Lung (tissue), 12 donors: ENCODE data around the gene SUGCT. TPM values are rescaled to one million over a fixed set of nuclear protein-coding genes. Genes with fewer than 3 reads are reported as not detected.
"Not testable (repeated sequence)": the region's sequence is repeated elsewhere in the genome, so short reads cannot be mapped to it uniquely, and the experiment has no call there.

Experiments used
- ATAC-seq: fragments of 200-7000 bp; cut with Tn5 transposase; one replicate; pipeline ENCODE4 v1.9.1; 2020; ENCODE audit warnings: moderate number of reproducible peaks; ENCODE audit not compliant: insufficient read depth, low FRiP score
- DNase-seq, 3 donors: peaks; one replicate each; pipeline ENCODE4 v3.0.0-alpha.2; 2013 to 2017
- H3K27ac ChIP-seq, 2 donors: one replicate each; pipeline ENCODE4 v1.5.1; 2013; ENCODE audit warnings: mild to moderate bottlenecking in 2 of 2, moderate library complexity in 2 of 2, control low read depth in 1 of 2, inconsistent platforms in 1 of 2, low read depth in 1 of 2, low read length in 1 of 2
- H3K27me3 ChIP-seq, 3 donors: one replicate each; pipeline ENCODE4 v1.5.1; 2013; ENCODE audit warnings: low read length in 2 of 3; ENCODE audit not compliant: control insufficient read depth in 3 of 3, insufficient read depth in 3 of 3
- H3K36me3 ChIP-seq, 4 donors: one replicate each; pipeline ENCODE4 v1.5.1; 2013; ENCODE audit warnings: low read length in 4 of 4, mild to moderate bottlenecking in 1 of 4, moderate library complexity in 1 of 4; ENCODE audit not compliant: control insufficient read depth in 4 of 4, insufficient read depth in 4 of 4
- H3K4me1 ChIP-seq, 5 donors: one replicate each; pipeline ENCODE4 v1.5.1; 2013; ENCODE audit warnings: low read length in 5 of 5, mild to moderate bottlenecking in 2 of 5, moderate library complexity in 1 of 5; ENCODE audit not compliant: control insufficient read depth in 5 of 5, insufficient read depth in 5 of 5
- H3K4me3 ChIP-seq: one replicate; pipeline ENCODE4 v1.5.1; 2013; ENCODE audit warnings: mild to moderate bottlenecking, control low read depth, moderate library complexity
- H3K9ac ChIP-seq, 2 donors: one replicate each; pipeline ENCODE4 v1.5.1; 2013; ENCODE audit warnings: low read length in 2 of 2, control low read depth in 1 of 2; ENCODE audit not compliant: insufficient read depth in 1 of 2
- H3K9me3 ChIP-seq, 4 donors: one replicate each; pipeline ENCODE4 v1.5.1; 2013; ENCODE audit warnings: low read length in 3 of 4, mild to moderate bottlenecking in 1 of 4, moderate library complexity in 1 of 4; ENCODE audit not compliant: control insufficient read depth in 4 of 4, insufficient read depth in 3 of 4
- CTCF ChIP-seq: IDR thresholded peaks from 2 replicates; pipeline ENCODE4 v1.5.1; 2012; ENCODE audit warnings: mild to moderate bottlenecking; ENCODE audit errors: control extremely low read depth, extremely low read depth
- WGBS, 2 donors: extraction: QIAGEN DNeasy Blood & Tissue Kit; methylation state at CpG; one replicate each; pipeline ENCODE4 v1.1.7; 2013; 5-methylcytosine and 5-hydroxymethylcytosine counted together
- polyA plus RNA-seq, 2 donors: library from polyadenylated mRNA; stranded (reverse); fragments of 200-250 nt; gene quantifications; one replicate each; pipeline ENCODE4 v1.2.1, GENCODE V29; 2013
- total RNA-seq, 2 donors: library from RNA; depleted of rRNA in 1 of 2; stranded (reverse); fragments of >200 nt in 1 of 2; gene quantifications; one replicate each; pipeline ENCODE4 v1.2.1, GENCODE V29; 2014 to 2021
- donor health status: control.
- donor health status: control.
- donor health status: Bipolar disorder and iron deficiency.
- donor health status: healthy.
- donor health status: DM: yes; HTN: yes; CAD: no.

Gene SUGCT
- total and polyA plus RNA-seq, 4 donors = 0.23 to 4.2 (median 1.8) TPM

DNA sequence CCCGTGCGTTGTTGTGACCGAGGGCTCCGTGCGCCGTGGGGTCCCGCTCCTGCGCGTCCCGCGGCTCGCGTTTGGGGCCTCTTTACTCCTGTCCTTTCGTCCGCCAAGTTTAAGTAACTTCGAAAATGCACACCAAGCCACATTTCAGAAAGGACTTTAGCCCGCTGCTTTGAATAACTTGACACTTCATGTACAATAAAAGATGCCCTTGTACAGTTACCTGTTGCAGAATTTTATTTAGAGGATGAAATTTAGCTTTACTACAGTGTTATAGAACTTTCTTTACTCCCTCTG lies 459 bp downstream of the SUGCT start:
- peak overlapping the region; percentile 26 to 91 for H3K9ac ChIP-seq
- TF ChIP-seq CTCF = no peak
- peak in 1 of 3 donors; percentile 50 for DNase-seq
- H3K9me3 ChIP-seq = no peaks in the 10 kb centered on the region
- H3K36me3 ChIP-seq = no peaks in the 10 kb centered on the region
- peaks cover 0 to 9% (median 3%) of the 10 kb centered on the region in 5 donors for H3K4me1 ChIP-seq
- no peaks in the 10 kb centered on the region for H3K27me3 ChIP-seq
- peak overlapping the region; percentile 64 to 78 for H3K27ac ChIP-seq
- WGBS, 2 donors = 7 to 9% methylated on average over 17 of the region's 17 CpGs
- peak overlapping the region; percentile 50 for H3K4me3 ChIP-seq
- ATAC-seq = peak; percentile 6

GRCh38 chr7:40137563-40137962 lies 2.8 kb downstream of the SUGCT start:
- no peak overlapping the region for H3K27ac ChIP-seq
- WGBS, 2 donors = 89 to 90% methylated on average over 2 of the region's 2 CpGs
- H3K9me3 ChIP-seq = no peaks in the 10 kb centered on the region
- no peaks in the 10 kb centered on the region for H3K27me3 ChIP-seq
- H3K4me1 ChIP-seq = peaks cover 0 to 9% (median 3%) of the 10 kb centered on the region in 5 donors
- DNase-seq (no peak), ATAC-seq (no peak)
- no peak overlapping the region for H3K4me3 ChIP-seq
- H3K36me3 ChIP-seq = no peaks in the 10 kb centered on the region
- H3K9ac ChIP-seq = no peak overlapping the region
- TF ChIP-seq CTCF = no peak

DNA sequence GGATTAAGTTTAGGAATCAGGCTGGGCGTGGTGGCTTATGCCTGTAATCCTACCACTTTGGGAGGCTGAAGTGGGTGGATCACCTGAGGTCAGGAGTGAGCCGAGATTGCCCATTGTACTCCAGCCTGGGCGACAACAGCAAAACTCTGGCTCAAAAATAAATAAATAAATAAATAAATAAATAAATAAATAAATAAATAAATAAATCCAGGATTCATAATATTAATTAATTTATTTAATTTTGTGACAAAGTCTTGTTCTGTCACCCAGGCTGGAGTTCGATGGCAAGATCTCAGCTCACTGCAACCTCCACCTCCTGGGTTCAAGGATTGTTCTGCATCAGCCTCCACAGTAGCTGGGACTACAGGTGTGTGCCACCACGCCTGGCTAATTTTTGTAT lies 4.2 kb downstream of the SUGCT start:
- no peak overlapping the region for H3K9ac ChIP-seq
- H3K27me3 ChIP-seq = no peaks in the 10 kb centered on the region
- 92 to 97% methylated on average over 5 of the region's 5 CpGs for WGBS, 2 donors
- H3K4me3 ChIP-seq = no peak overlapping the region
- no peaks in the 10 kb centered on the region for H3K9me3 ChIP-seq
- no peak for TF ChIP-seq CTCF
- DNase-seq = no peak
- H3K27ac ChIP-seq = no peak overlapping the region
- ATAC-seq = no peak
- peaks cover 0 to 3% (median 0%) of the 10 kb centered on the region in 5 donors for H3K4me1 ChIP-seq
- no peaks in the 10 kb centered on the region for H3K36me3 ChIP-seq

- not testable (repeated sequence) for H3K4me3 ChIP-seq, H3K27ac ChIP-seq, H3K9me3 ChIP-seq, H3K4me1 ChIP-seq, DNase-seq, H3K9ac ChIP-seq, H3K27me3 ChIP-seq, ATAC-seq, H3K36me3 ChIP-seq
- 95 to 97% methylated on average over 13 of the region's 13 CpGs for WGBS, 2 donors
These were observed 5.1 kb downstream of the SUGCT start for GRCh38 chr7:40139891-40140290.

- not testable (repeated sequence) for H3K4me1 ChIP-seq, H3K9ac ChIP-seq, DNase-seq, ATAC-seq, H3K4me3 ChIP-seq, H3K9me3 ChIP-seq, H3K27ac ChIP-seq, H3K36me3 ChIP-seq, H3K27me3 ChIP-seq
- 93 to 96% methylated on average over 5 of the region's 5 CpGs for WGBS, 2 donors
These were observed 7.1 kb downstream of the SUGCT start for GRCh38 chr7:40141916-40142315.

- H3K27ac ChIP-seq, H3K36me3 ChIP-seq, H3K27me3 ChIP-seq, ATAC-seq, H3K9me3 ChIP-seq, H3K4me1 ChIP-seq, H3K4me3 ChIP-seq, H3K9ac ChIP-seq: not testable (repeated sequence)
- WGBS, 2 donors = 72 to 78% methylated on average over 3 of the region's 3 CpGs
- peak; percentile 54 to 85 (median 75) for DNase-seq
These were observed 10.9 kb downstream of the SUGCT start for GRCh38 chr7:40145596-40146130.
